Smooth muscle cell (in vitro differentiated cells): ENCODE results near the gene ZNF280A. TPM values are rescaled to one million over a fixed set of nuclear protein-coding genes. Genes with fewer than 3 reads are reported as not detected.
"Not testable (repeated sequence)": the region's sequence is repeated elsewhere in the genome, so short reads cannot be mapped to it uniquely, and the experiment has no call there.

Experiments used
- DNase-seq: peaks from one replicate; lab custom pipeline; 2025; ENCODE audit not compliant: unreplicated experiment; lab: John Stamatoyannopoulos, UW
- H2AFZ ChIP-seq: fragments of 200-600 bp; sonication (generic); 2 replicates; pipeline ENCODE4 v1.6.0; 2016; ENCODE audit warnings: antibody characterized with exemption, low read depth, mild to moderate bottlenecking
- H3F3A ChIP-seq: fragments of 200-600 bp; sonication (generic); 2 replicates; pipeline ENCODE4 v1.6.0; 2017; ENCODE audit warnings: antibody characterized with exemption, low read depth
- H3K27ac ChIP-seq: fragments of 200-600 bp; sonication (generic); 2 replicates; pipeline ENCODE4 v1.5.1; 2016; ENCODE audit warnings: low read depth, mild to moderate bottlenecking
- H3K27me3 ChIP-seq: fragments of 200-600 bp; sonication (generic); 2 replicates; pipeline ENCODE4 v1.6.1; 2016; ENCODE audit warnings: low read depth, mild to moderate bottlenecking
- H3K36me3 ChIP-seq: fragments of 200-600 bp; sonication (generic); 2 replicates; pipeline ENCODE4 v1.5.1; 2016; ENCODE audit warnings: low read depth
- H3K4me1 ChIP-seq: fragments of 200-600 bp; sonication (generic); 2 replicates; pipeline ENCODE4 v1.5.1; 2016; ENCODE audit warnings: low read depth
- H3K4me2 ChIP-seq: fragments of 200-600 bp; sonication (generic); 2 replicates; pipeline ENCODE4 v1.6.0; 2016; ENCODE audit warnings: mild to moderate bottlenecking
- H3K4me3 ChIP-seq: fragments of 200-600 bp; sonication (generic); 2 replicates; pipeline ENCODE4 v1.5.1; 2016; ENCODE audit warnings: mild to moderate bottlenecking
- H3K79me2 ChIP-seq: fragments of 200-600 bp; sonication (generic); 2 replicates; pipeline ENCODE4 v1.6.0; 2016; ENCODE audit warnings: low read depth, mild to moderate bottlenecking
- H3K9ac ChIP-seq: fragments of 200-600 bp; sonication (generic); 2 replicates; pipeline ENCODE4 v1.6.0; 2016; ENCODE audit warnings: low read depth
- H3K9me3 ChIP-seq: fragments of 200-600 bp; sonication (generic); replicated peaks from 2 replicates; pipeline ENCODE4 v1.5.1; 2016; ENCODE audit warnings: low read depth
- H4K20me1 ChIP-seq: fragments of 200-600 bp; sonication (generic); 2 replicates; pipeline ENCODE4 v1.6.0; 2016; ENCODE audit warnings: low read depth
- CTCF ChIP-seq: fragments of 200-600 bp; sonication (generic); IDR thresholded peaks from 2 replicates; pipeline ENCODE4 v1.5.1; 2017; ENCODE audit warnings: borderline replicate concordance, mild to moderate bottlenecking, antibody characterized with exemption; ENCODE audit not compliant: insufficient read depth, poor library complexity, severe bottlenecking
- WGBS: methylation state at CpG from one replicate; pipeline ENCODE4 v1.1.7; 2016; ENCODE audit warnings: low lambda C conversion rate; 5-methylcytosine and 5-hydroxymethylcytosine counted together
- polyA plus RNA-seq: library from polyadenylated mRNA; unstranded; fragments of >200 nt; fragmentation: Nextera tagmentation; extraction: Ambion mirVana; gene quantifications from 2 replicates; pipeline ENCODE4 v1.2.1, GENCODE V29; 2016
- total RNA-seq: library from RNA; depleted of rRNA; stranded (reverse); fragments of >200 nt; gene quantifications from 2 replicates; pipeline ENCODE4 v1.2.3, GENCODE V29; 2014

Gene ZNF280A
- total and polyA plus RNA-seq, 2 experiments from 2014 or later = 0.21 TPM; not detected in 1

GRCh38 chr22:22498267-22498666, 21.8 kb downstream of the ZNF280A start:
- no peaks in the 10 kb centered on the region for H3K79me2 ChIP-seq
- H3K4me1 ChIP-seq = no peaks in the 10 kb centered on the region
- H3K4me2 ChIP-seq = no peak overlapping the region
- no peaks in the 10 kb centered on the region for H4K20me1 ChIP-seq
- DNase-seq = no peak
- no peaks in the 10 kb centered on the region for H3K27me3 ChIP-seq
- no peaks in the 10 kb centered on the region for H3K36me3 ChIP-seq
- no peak overlapping the region for H3K9ac ChIP-seq
- no peak overlapping the region for H3K27ac ChIP-seq
- no peak overlapping the region for H2AFZ ChIP-seq
- H3K9me3 ChIP-seq = no peaks in the 10 kb centered on the region
- no peak for TF ChIP-seq CTCF
- no peaks in the 10 kb centered on the region for H3F3A ChIP-seq
- H3K4me3 ChIP-seq = no peak overlapping the region
- 89% methylated on average over 2 of the region's 2 CpGs for WGBS

GRCh38 chr22:22491589-22491988, 28.5 kb downstream of the ZNF280A start:
- not testable (repeated sequence) for H3K4me1 ChIP-seq, H2AFZ ChIP-seq, H3K4me2 ChIP-seq, H3K4me3 ChIP-seq, H3K27ac ChIP-seq, DNase-seq, H3K27me3 ChIP-seq, H3K36me3 ChIP-seq, H3K79me2 ChIP-seq, H3K9ac ChIP-seq, H3K9me3 ChIP-seq, H4K20me1 ChIP-seq, H3F3A ChIP-seq
- 75% methylated on average over 3 of the region's 3 CpGs for WGBS

- Histone ChIP-seq H3K4me3 (no peak overlapping the region), H3K36me3 (peaks cover 4% of the 10 kb centered on the region), H3K27ac (no peak overlapping the region), H3K9me3 (no peaks in the 10 kb centered on the region), H3K79me2 (no peaks in the 10 kb centered on the region), H3F3A (no peaks in the 10 kb centered on the region), H2AFZ (no peak overlapping the region), H3K4me2 (no peak overlapping the region), H3K4me1 (no peaks in the 10 kb centered on the region), H4K20me1 (no peaks in the 10 kb centered on the region), H3K27me3 (no peaks in the 10 kb centered on the region), H3K9ac (no peak overlapping the region)
- no peak for DNase-seq
- TF ChIP-seq CTCF = no peak
- 98% methylated on average over 5 of the region's 5 CpGs for WGBS
These were observed 31.3 kb downstream of the ZNF280A start for GRCh38 chr22:22488736-22489135.

- H3K4me2 ChIP-seq = no peak overlapping the region
- H2AFZ ChIP-seq = no peak overlapping the region
- no peak overlapping the region for H3K4me3 ChIP-seq
- H4K20me1 ChIP-seq = no peaks in the 10 kb centered on the region
- no peaks in the 10 kb centered on the region for H3K4me1 ChIP-seq
- H3K27ac ChIP-seq = no peak overlapping the region
- no peak for DNase-seq
- WGBS = 90% methylated on average over 12 of the region's 12 CpGs
- H3K79me2 ChIP-seq = no peaks in the 10 kb centered on the region
- H3F3A ChIP-seq = no peaks in the 10 kb centered on the region
- TF ChIP-seq CTCF = no peak
- peaks cover 4% of the 10 kb centered on the region for H3K36me3 ChIP-seq
- H3K9ac ChIP-seq = no peak overlapping the region
- no peaks in the 10 kb centered on the region for H3K27me3 ChIP-seq
- no peaks in the 10 kb centered on the region for H3K9me3 ChIP-seq
These were observed 32.0 kb downstream of the ZNF280A start for GRCh38 chr22:22487869-22488597.
